Stimulated activated CD4-positive, alpha-beta T cell treated with anti-CD3 and anti-CD28 coated beads, Interleukin-15, amount 100 ng/mL, for 24 hours (primary cell): ENCODE measurements around the gene LYPD4.

Source experiments
- DNase-seq: peaks from one replicate; pipeline ENCODE4 v3.0.0-alpha.2; 2020

The LYPD4 gene

GRCh38 chr19:41849067-41849466, 4.6 kb upstream of the LYPD4 start:
- DNase-seq = no peak

GRCh38 chr19:41848666-41849065, 4.2 kb upstream of the LYPD4 start:
- DNase-seq = no peak

- DNase-seq = no peak
These were observed 3.0 kb upstream of the LYPD4 start for GRCh38 chr19:41847351-41848105.

- no peak for DNase-seq
These were observed 638 bp upstream of the LYPD4 start for GRCh38 chr19:41845051-41845590.

GRCh38 chr19:41845001-41845050, 343 bp upstream of the LYPD4 start, which contains the start of gene DMRTC2:
TSS of gene DMRTC2 (plus strand) at chr19:41845042. CDS start at chr19:41847429, 2,387 bp downstream.
- no peak for DNase-seq

GRCh38 chr19:41843371-41843770, 1.1 kb downstream of the LYPD4 start:
- DNase-seq = no peak

- DNase-seq = no peak
These were observed 5.3 kb downstream of the LYPD4 start for GRCh38 chr19:41839211-41839610.

GRCh38 chr19:41837981-41838708, 6.3 kb downstream of the LYPD4 start:
- no peak for DNase-seq

GRCh38 chr19:41821003-41821735, 23.3 kb downstream of the LYPD4 start:
- peak; percentile 53 for DNase-seq

- DNase-seq = no peak
These were observed 27.7 kb downstream of the LYPD4 start for GRCh38 chr19:41816761-41817160.

- DNase-seq = no peak
These were observed 29.2 kb downstream of the LYPD4 start for GRCh38 chr19:41815301-41815700.

GRCh38 chr19:41813911-41814310, 30.6 kb downstream of the LYPD4 start:
- DNase-seq = no peak

- no peak for DNase-seq
These were observed 32.5 kb downstream of the LYPD4 start for GRCh38 chr19:41811981-41812380.

- no peak for DNase-seq
These were observed 33.4 kb downstream of the LYPD4 start for GRCh38 chr19:41811036-41811435.

GRCh38 chr19:41810301-41810700, 34.2 kb downstream of the LYPD4 start:
- DNase-seq = no peak

GRCh38 chr19:41808663-41809566, 35.6 kb downstream of the LYPD4 start:
- no peak for DNase-seq

- DNase-seq = no peak
These were observed 37.3 kb downstream of the LYPD4 start for GRCh38 chr19:41807176-41807575.

GRCh38 chr19:41804336-41804735, 40.1 kb downstream of the LYPD4 start:
- no peak for DNase-seq

GRCh38 chr19:41802770-41803169, 41.7 kb downstream of the LYPD4 start:
- no peak for DNase-seq

- no peak for DNase-seq
These were observed 42.7 kb downstream of the LYPD4 start for GRCh38 chr19:41801792-41802211.

GRCh38 chr19:41801031-41801430, 43.5 kb downstream of the LYPD4 start:
- DNase-seq = no peak

GRCh38 chr19:41799444-41800000, 45.0 kb downstream of the LYPD4 start:
- DNase-seq = no peak

- DNase-seq = no peak
These were observed 47.6 kb downstream of the LYPD4 start for GRCh38 chr19:41796901-41797300.
